GM21528 (cell line): ENCODE measurements around the gene PLCL2.

Experiments used
- ATAC-seq: cut with Tn5 transposase; IDR thresholded peaks from one replicate; pipeline ENCODE4 v1.9.1; 2021; ENCODE audit warnings: mild to moderate bottlenecking, moderate library complexity; ENCODE audit not compliant: unreplicated experiment, low FRiP score

PLCL2 gene

DNA sequence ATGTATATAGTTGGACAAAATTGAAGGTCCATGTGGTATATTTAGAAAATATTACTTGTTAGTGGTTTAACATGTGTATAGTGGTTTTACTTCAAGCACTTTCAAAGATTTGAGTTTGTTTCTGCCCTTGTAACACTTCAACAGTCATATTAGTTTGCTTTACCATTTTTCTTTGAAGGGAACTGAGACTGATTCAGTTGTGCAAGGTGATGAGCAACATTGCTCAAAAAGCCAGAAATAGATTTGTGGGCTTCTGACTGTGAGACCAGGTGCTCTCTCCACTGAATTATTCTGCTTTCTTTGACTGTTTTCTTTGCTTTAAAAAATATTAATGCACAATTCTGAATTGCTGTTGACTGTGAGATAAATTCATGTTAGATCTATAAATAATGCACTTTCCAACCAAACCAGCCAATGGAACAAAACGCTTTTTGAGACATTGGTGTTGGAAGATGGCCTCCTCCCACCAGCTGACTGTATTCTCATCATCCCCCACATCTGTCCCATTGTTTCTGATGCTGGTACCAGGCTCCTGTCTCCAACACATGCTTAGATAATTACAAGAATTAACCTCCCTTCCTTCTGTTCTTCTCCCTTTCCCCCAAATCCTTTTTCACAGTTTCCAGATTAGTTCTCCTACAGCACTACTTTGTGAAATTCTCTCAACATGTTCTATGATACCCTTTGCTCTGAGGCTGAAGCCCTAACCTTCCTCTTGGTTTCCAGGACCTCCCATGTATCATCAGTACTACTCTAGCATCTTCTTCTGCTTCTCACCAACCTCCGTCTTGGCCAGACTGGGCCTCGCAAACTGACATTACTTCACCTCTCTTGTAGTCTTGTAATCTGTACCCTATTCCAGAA lies 27.9 kb downstream of the PLCL2 start:
- ATAC-seq: peak; percentile 96

DNA sequence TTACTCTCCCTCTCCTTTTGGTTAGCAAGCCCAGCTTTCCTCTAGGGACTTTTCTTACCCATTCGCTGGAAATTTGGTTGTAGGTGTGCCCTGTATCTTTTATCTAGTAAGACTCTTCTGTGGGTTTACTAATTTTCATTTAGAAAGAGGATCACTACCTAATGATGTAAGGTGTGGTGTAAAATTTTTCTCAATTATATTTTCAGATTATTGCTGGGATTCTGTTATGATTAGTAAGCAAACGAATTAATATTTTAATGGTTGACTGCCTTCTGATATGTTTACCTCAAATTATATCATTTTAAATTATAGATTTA lies 28.5 kb downstream of the PLCL2 start:
- ATAC-seq: peak; percentile 15

DNA sequence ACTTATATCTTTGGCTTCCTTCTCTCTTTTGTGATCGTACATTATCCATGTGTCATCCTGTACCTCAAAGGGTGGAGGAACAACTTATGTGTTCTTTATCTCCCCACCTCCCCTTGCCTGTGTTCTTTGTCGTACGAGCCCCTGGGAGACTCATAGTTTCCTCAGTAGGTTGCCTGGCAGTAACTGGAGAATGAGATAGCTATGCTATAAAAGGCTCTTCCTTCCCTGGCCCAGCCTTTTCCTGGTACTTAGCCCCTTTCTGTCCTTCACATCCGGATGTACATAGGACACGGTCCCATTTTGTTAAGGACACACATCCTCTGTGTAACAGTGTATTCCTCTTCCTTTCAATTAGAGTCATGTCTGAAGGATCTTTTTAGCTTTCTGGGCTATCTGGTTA lies 32.1 kb downstream of the PLCL2 start:
- no peak for ATAC-seq

DNA sequence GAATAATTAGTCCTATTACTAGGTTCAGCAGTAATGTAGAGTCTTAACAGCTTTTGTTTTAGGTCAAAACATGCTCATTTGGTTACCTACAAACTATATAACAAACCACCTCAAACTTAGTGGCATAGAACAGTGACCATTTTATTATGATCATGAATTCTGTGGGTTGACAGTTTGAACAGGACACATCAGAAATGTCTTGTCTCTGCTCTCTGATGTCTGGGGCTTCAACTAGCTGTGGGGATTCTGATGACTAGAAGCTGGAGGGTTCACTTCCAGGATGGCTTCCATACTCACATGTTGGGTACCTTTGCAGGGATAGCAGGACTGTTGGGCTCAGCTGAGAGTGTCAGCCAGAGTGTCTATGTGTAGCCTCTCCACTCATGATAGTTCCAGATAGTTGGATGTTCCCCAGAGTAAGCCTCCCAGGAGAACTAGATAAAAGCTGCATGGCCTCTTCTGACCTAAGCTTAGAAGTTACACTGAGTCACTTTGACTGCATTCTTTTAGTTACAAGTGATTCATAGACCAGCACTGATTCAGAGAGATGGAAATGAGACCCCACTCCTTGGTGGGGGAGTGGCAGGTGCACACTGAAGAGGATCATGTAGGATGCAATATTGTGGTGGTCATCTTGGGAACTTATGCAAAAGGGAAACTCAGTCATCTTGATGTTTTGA lies 32.6 kb downstream of the PLCL2 start:
- no peak for ATAC-seq

DNA sequence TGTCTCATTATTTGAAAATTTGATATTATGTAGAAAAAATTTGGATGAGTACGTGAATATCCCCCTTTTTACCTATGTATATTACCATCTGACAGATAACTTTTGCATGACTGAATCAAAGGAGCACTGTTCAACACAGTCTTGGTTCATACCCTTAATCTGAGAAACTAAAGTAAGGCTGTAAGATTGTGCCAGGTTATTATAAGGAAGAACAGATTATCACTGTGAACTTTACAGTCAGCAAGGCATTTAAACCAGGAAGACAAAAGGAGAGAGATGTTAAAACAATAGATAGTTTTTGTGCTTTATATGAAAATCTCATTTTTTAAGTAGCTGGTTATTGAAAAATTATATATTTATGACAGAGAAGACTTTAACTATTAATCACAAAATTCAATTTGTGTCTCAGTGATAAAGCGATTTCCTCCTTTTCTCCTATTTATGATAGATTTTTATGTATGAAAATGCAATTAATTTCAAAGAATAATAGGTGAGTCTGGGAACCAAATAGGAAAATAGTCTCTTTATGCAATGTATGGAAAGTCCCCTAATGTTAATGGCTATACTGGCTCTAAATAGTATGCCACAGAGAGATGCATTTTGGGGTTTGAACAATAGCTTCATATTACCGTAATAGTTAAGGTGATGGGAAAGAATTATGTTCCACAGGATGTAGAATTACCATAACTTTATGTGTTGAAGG lies 33.4 kb downstream of the PLCL2 start:
- no peak for ATAC-seq

DNA sequence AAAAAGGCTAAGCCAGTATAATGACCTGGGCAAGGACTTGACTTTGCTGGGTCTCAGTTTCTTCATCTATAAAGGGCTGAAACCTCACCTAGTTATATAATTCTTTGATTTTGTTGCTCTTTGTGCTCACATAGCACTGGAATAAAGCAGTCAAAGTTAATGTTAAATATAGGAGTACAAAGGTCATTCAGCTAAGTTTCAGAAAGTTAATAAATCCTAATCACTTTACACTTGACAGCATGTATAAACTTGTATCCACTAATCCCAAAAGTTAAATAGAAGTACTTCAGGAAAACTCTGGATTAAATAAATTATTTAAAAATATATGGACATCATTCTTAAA lies 33.9 kb downstream of the PLCL2 start:
- no peak for ATAC-seq

DNA sequence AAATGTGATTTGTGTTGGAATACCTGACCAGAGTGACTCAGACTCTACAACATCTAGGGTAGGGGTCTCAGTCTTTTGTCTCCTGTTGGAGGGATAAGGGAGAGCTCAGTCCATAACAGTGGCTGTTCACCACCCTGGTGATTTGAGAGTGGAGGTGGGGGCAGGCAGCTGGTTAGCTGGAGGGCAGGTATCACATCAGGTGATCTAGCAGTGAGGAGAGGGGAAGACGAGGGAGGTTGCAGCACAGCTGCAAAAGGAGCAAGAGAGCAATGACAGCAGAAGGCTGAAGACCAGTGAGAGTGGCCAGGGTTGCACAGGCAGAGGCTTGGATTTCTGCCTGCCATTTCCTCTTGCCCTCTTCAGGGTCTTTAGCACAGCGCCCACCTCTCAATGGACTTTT lies 38.4 kb downstream of the PLCL2 start:
- ATAC-seq: no peak

DNA sequence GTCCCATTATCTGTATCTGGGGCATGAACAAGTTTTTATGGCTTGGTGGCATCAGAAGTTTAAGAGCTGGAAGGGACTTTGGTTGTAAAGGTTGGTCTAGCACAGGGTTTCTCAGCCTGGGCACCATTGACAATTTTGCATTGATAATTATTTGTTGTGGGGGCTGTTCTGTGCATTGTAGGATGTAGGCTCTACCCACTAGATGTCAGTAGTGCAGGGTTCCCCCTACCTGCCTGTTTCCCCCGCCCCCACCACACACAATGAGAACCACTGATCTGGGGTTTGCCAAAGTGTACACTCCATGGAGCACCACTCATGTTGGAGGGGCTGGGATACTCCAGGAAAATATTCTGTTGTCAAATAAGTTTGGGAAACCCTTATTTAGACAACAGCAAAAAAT lies 42.7 kb downstream of the PLCL2 start:
- peak; percentile 54 for ATAC-seq

DNA sequence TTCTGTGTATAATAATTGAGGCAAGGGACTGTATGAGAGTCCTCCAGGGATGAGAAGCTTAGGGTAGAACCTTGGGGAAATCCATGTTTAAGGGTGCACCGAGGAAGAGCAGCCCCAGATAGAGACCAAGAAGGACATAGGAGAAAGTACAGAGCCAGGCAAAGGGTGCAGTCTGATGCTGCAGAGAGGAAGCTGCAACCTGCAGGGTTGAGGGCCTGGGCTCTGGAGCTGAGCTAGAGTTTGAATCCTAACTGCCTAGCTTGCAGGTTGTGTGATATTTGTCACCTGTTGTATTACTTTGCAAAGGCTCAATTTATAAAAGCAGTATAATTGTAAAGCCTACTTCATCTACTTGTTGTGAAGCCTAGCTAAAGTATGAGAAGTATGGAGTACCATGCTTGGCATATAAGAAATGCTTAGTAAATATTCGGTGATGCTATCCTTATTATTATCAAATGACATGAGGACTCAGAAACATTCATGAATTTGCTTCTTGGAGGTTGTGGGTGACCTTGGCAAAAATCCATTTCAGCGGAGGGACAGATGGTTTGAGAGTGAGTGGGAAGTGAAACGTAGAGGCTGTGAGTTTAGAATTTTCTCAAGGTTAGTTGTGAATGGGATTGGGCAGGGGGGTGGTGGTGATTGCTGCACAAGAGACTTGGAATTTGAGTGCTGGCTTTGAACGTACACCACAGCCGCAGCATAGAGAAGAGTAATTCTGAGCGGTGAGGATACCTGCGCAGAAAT lies 43.8 kb downstream of the PLCL2 start:
- ATAC-seq: peak; percentile 38

DNA sequence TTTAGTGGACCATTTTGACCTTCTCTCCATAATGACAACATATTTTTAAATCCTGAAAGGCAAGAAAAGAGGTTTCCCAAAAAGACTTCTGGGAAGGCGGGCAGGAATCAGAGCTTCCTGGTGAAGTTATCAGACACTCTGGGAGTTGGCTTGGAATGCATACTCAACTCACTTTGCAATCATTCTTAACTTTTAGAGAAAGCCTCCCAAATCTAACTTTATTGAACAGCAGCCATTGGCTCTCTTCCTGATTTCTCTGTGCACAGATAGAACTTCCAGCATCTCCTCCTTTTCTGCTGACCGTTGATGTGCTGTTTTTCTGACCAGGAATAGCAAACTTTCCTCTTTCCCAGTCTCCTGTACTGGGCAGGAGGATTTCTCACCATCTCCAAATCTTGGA lies 44.6 kb downstream of the PLCL2 start:
- no peak for ATAC-seq

DNA sequence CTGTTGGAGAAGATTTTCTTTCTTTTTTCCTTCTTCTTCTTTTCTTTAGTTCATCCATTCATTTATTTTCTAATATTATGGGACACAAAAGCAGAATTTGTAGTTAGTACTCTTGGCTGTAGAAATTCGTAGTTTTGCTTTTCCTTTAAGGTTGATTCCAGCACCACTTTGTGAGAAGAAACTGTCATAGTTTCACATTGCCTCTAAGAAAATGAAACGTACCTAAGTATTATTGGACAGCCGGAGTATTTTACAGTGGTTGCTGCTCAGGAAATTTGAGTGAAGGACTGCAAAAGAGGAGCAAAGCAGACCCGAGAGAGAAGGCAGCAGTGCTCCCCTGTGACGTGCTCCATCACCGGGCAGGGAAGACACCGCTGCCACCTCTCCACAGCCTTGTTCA lies 48.1 kb downstream of the PLCL2 start:
- ATAC-seq: no peak

DNA sequence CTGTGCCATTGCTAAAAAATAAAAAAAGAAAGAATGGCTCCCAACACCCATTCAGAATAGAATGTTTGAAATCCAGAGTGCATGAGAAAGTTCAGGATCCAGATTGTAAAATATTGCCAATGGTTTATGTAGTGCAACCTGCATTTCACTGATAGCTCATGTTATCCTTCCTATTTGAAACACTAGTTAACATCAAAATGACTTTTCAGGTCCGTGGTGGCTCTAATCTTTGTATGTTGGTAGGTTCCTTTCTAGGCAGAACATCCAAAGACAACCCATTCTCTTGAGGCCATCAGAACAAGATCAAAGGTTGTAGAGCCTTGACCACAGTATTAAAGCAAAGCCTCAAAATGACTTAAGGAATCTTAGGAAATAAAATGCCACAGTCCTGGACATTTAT lies 51.0 kb downstream of the PLCL2 start:
- no peak for ATAC-seq

DNA sequence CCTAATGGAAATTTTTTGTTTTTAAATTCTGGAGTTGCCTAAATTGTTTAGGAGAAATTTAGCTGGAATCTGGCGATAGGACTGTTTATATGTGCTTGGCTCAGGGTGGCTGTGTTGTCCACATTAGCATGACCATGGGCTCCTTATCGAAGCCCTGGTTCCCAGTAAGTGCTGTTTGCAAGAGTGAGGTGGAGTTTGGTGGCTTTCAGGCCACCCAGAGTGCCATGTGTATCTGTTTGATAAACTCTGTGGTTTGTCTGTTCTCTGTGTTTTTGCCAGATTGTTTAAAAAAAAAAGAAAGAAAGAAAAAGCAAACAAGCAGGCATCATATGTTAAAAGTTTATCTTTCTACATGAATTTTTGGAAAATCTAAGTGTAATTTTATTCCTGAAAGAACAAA lies 51.5 kb downstream of the PLCL2 start:
- no peak for ATAC-seq

DNA sequence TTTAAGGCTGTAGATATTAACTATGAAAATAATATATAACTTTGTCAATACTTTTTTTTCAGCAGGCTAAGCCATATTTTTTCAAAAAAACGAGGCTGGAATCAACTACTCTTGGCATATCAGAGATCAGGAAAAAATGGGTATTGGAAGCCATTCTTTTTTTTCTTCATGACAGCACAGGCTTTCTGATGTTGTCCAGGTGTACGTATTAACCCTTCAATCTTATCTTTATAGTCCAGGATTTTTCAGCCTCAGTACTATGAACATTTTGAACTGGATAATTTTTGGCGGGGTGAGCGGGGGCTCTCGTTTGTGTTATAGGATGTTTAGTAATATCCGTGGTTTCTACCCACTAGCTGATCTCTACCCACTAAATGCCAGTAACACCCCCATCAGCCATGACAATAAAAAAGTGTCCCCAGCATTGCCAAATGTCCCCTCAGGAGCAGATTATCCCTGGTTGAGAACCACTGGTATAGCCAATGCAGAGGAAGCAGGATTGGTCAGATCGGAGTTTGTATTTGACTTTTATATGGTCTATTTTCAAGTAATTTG lies 52.0 kb downstream of the PLCL2 start:
- no peak for ATAC-seq

DNA sequence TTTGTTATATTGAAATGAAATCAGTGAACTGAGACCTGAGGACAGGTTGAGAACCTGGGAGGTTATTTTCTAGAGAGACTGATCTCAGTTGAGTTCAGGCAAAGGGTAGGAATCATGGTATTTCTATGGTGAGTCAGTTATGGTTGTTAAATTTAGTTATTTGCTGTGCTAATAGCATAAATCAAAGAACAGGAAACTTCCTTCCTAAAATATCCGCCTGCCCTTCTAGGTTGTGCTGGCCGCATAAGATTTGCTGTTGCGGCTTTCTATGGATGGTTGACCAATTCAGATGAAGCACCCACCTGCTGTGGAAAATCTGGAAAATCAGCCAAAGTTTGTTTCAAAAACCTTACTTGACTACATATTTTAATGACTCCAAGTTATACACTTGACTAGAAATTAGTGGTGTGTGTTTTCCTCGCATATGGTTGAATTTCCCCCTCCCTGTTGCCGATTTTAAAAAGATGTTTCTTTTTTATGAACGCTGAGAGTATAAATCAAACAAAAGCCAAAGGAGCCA lies 52.6 kb downstream of the PLCL2 start:
- no peak for ATAC-seq

DNA sequence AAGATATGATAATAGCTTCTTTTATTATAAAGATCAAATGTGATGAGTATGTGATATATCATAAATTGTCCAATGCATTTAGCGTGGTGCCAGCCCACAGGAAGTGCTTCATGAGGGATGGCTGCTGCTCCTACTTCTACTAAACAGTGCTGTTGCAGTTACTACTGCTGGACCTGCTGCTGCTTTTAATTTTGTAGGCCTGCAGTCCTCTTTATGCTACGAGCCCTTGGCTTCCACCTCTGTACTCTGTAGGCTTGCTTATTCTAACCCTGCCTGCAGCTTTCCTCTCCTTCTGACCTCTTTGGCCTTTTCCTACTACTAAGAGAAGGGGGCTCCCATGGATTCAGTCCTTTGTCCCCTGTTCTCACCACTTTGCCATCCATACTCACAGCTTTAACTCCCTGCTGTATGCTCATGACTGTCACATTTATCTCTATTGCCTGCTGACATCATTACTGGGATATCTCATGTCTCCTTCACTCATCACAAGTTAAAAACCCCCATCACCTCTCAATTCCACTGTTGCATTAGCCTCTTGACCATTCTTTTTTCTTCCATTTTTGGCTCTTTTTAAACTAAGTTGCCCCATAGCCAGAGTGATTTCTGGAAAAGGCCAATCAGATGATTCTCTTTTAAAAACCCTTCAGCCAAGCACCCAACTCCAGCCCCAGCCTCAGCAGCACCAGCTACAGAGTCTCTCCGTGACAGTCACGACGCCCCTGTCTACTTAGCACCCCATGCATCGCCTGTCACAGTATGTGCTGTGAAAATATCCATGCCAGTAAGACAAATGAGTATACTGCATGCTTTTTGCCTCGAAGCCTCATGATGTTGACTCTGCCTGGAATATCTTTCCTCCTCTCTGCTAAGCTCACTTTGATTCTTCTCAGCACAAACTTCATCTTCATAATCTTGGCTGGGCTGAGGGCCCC lies 56.3 kb downstream of the PLCL2 start:
- ATAC-seq: no peak

DNA sequence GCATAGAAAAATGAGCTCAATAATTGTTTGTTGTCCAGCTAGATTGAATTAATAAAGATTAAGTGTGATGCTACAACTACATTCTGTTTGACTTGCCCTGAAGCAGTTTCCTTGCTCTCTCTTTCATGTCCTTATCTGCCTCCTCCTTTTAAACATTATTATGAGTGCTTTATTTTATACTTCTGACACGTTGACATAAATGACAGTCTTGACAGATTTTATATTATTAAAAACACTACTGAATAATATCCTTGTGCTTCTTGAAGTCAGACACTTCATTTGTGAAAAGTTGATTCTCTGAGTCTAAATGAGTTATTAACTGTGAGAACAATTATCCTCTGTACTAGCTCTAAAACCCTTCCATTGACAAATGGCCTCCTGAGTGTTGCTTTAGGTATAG lies 58.2 kb downstream of the PLCL2 start:
- ATAC-seq: no peak

DNA sequence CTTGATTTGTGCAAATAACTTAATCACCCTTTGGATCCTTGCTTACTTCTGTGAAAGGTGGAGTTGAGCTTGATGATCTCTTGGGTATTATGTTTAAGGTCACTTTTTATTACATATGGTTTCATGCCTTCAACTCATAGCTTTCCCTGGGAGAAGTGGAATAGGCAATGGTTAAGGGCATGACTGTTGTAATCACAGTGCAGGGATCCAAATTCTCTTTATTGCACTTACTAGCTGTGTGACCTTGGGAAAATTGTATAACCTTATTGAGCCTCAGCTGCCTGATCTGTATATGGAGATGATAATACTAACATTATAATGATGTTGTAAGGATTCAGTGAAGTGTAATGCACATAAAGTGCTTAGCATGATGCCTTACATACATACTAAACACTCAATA lies 59.1 kb downstream of the PLCL2 start:
- no peak for ATAC-seq

DNA sequence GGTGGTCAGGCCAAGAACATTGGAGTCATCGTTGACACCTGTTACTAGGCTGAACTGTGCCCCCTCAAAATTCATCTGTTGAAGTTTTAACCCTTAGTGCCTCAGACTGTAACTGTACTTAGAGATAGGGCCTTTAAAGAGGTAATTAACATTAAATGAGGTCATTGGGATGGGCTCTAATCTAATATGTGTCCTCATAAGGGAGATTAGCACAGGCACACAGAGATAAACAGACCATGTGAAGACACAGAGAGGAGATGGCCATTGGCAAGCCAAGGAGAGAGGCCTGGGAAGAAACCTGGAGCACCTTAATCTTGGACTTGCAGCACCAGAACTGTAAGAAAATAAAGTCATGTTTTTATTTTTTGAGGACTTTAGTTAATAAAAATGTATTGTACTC lies 59.6 kb downstream of the PLCL2 start:
- ATAC-seq: no peak

DNA sequence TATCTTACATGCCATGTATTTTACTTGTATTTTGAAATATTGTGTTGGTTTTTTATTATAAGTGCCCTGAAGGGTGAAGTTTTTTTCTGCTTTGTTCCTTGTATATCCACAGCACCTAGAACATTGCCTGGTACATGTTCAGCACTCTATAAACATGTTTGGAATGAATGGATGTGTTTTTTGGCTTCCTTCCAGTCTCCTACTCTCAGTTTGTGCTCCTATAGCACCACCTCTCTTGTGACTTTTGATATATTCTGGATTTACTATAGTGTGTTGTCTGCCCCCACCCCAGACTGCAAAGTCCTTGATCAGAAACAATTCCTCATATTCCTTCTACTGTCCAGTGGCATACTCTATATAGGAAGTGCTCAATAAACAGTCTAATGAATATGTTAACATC lies 60.6 kb downstream of the PLCL2 start:
- ATAC-seq: no peak
